ENCODE results near the gene DNM1L.

Gene DNM1L

GRCh38 chr12:32789446-32789845 is 110.3 kb downstream of the DNM1L start:
- no peak overlapping the region for H3K4me3 Mint-ChIP-seq
- H3K27ac Mint-ChIP-seq = no peak overlapping the region
- no peaks in the 10 kb centered on the region for H3K4me1 Mint-ChIP-seq (ENCODE audit: low read depth)
- DNase-seq = no peak
- H3K36me3 Mint-ChIP-seq (ENCODE audit: low read depth) = no peaks in the 10 kb centered on the region
- no peaks in the 10 kb centered on the region for H3K9me3 Mint-ChIP-seq
- peaks cover 6% of the 10 kb centered on the region for H3K27me3 Mint-ChIP-seq

GRCh38 chr12:32789916-32790315 is 110.8 kb downstream of the DNM1L start:
- Mint-ChIP-seq H3K27me3 (peaks cover 4% of the 10 kb centered on the region), H3K4me1 (ENCODE audit: low read depth) (no peaks in the 10 kb centered on the region), H3K4me3 (no peak overlapping the region), H3K36me3 (ENCODE audit: low read depth) (no peaks in the 10 kb centered on the region), H3K27ac (no peak overlapping the region), H3K9me3 (no peaks in the 10 kb centered on the region)
- DNase-seq = no peak

GRCh38 chr12:32794281-32794680 is 115.2 kb downstream of the DNM1L start:
- H3K9me3 Mint-ChIP-seq = no peaks in the 10 kb centered on the region
- H3K4me1 Mint-ChIP-seq (ENCODE audit: low read depth) = no peaks in the 10 kb centered on the region
- H3K4me3 Mint-ChIP-seq = no peak overlapping the region
- no peak for DNase-seq
- H3K27me3 Mint-ChIP-seq = peaks cover 12% of the 10 kb centered on the region
- no peak overlapping the region for H3K27ac Mint-ChIP-seq
- no peaks in the 10 kb centered on the region for H3K36me3 Mint-ChIP-seq (ENCODE audit: low read depth)
